Thyroid gland (tissue), 4 donors: ENCODE measurements around the gene OTOGL. TPM values are rescaled to one million over a fixed set of nuclear protein-coding genes. Genes with fewer than 3 reads are reported as not detected.

Experiments used
- DNase-seq, 2 donors: peaks; one replicate each; pipeline ENCODE4 v3.0.0-alpha.2; 2019
- H3K27ac ChIP-seq, 3 donors: fragments of 200-600 bp; sonication (generic); 1 replicate in 2 of 3; 2 replicates in 1 of 3; pipeline ENCODE4 v1.5.1; 2016 to 2019; ENCODE audit warnings: mild to moderate bottlenecking in 1 of 3, moderate library complexity in 1 of 3
- H3K27me3 ChIP-seq: fragments of 200-600 bp; sonication (generic); one replicate; pipeline ENCODE4 v1.5.1; 2019
- H3K36me3 ChIP-seq, 2 donors: fragments of 200-600 bp; sonication (generic); one replicate each; pipeline ENCODE4 v1.5.1; 2016 to 2019
- H3K4me1 ChIP-seq, 2 donors: fragments of 200-600 bp; sonication (generic); one replicate each; pipeline ENCODE4 v1.5.1; 2017 to 2019
- H3K4me3 ChIP-seq, 3 donors: fragments of 200-600 bp; sonication (generic); replicated peaks in 1 of 3; 1 replicate in 2 of 3; 2 replicates in 1 of 3; pipeline ENCODE4 v1.5.1; 2016; ENCODE audit warnings: mild to moderate bottlenecking in 1 of 3
- H3K9me3 ChIP-seq: fragments of 200-600 bp; sonication (generic); one replicate; pipeline ENCODE4 v1.5.1; 2017
- CTCF ChIP-seq, 6 experiments: fragments of 200-600 bp in 3 of 6; fragments of 450-650 bp in 3 of 6; sonication (generic) in 3 of 6; IDR thresholded peaks; one replicate each; pipeline ENCODE4 v1.5.1; 2016 to 2019; ENCODE audit warnings: antibody characterized with exemption in 6 of 6, mild to moderate bottlenecking in 2 of 6, inconsistent platforms in 1 of 6, moderate library complexity in 1 of 6
- POLR2A ChIP-seq, 2 donors: fragments of 450-650 bp; IDR thresholded peaks; one replicate each; pipeline ENCODE4 v1.6.1; 2017; ENCODE audit warnings: antibody characterized with exemption in 2 of 2, mild to moderate bottlenecking in 2 of 2, moderate library complexity in 1 of 2
- WGBS, 2 donors: methylation state at CpG; one replicate each; pipeline ENCODE4 v1.1.5; 2017; 5-methylcytosine and 5-hydroxymethylcytosine counted together
- intact Hi-C: fragments of 100-400 bp; cut with DNase I; formaldehyde crosslinking; loops from one replicate; pipeline ENCODE4 v1.15.1; 2023
- total RNA-seq, 4 donors: library from RNA; depleted of rRNA; stranded (reverse); fragments of >200 nt; gene quantifications; one replicate each; pipeline ENCODE4 v1.2.3, GENCODE V29; 2016

The OTOGL gene
- total RNA-seq, 4 donors from 2014 or later = 0.11 to 0.13 TPM; not detected in 2

GRCh38 chr12:80411787-80412186, 312.4 kb downstream of the OTOGL start:
- H3K4me3 ChIP-seq = no peak overlapping the region
- H3K27me3 ChIP-seq = no peaks in the 10 kb centered on the region
- H3K27ac ChIP-seq = no peak overlapping the region
- no peaks in the 10 kb centered on the region for H3K9me3 ChIP-seq
- intact Hi-C loops = loop anchor here (5.0 kb wide), 1 partner anchor 351 kb away; no protein-coding TSS in a partner anchor
- 60 to 66% methylated on average over 3 of the region's 3 CpGs for whole genome bisulfite sequencing, 2 donors
- no peaks in the 10 kb centered on the region for H3K36me3 ChIP-seq
- TF ChIP-seq CTCF (IDR thresholded peaks at IDR 0.05) = no peak
- TF ChIP-seq POLR2A (IDR thresholded peaks at IDR 0.05) = no peak
- DNase-seq = no peak
- H3K4me1 ChIP-seq = no peaks in the 10 kb centered on the region

GRCh38 chr12:80412343-80412953, 313.1 kb downstream of the OTOGL start:
- WGBS, 2 donors = 4 to 7% methylated on average over 3 of the region's 3 CpGs
- intact Hi-C loops = loop anchor here (5.0 kb wide), 1 partner anchor 350 kb away; no protein-coding TSS in a partner anchor

GRCh38 chr12:80413462-80413861, 314.1 kb downstream of the OTOGL start:
- WGBS, 2 donors = 92 to 94% methylated on average over 3 of the region's 3 CpGs
- no peak overlapping the region for H3K27ac ChIP-seq
- no peaks in the 10 kb centered on the region for H3K4me1 ChIP-seq
- H3K9me3 ChIP-seq = no peaks in the 10 kb centered on the region
- no peak for TF ChIP-seq CTCF (IDR thresholded peaks at IDR 0.05)
- TF ChIP-seq POLR2A (IDR thresholded peaks at IDR 0.05) = no peak
- H3K27me3 ChIP-seq = no peaks in the 10 kb centered on the region
- no peak for DNase-seq
- intact Hi-C loops = loop anchor here (5.0 kb wide), 1 partner anchor 349 kb away; no protein-coding TSS in a partner anchor
- no peaks in the 10 kb centered on the region for H3K36me3 ChIP-seq
- no peak overlapping the region for H3K4me3 ChIP-seq

More at GRCh38 chr12:80412343-80412953, 313.1 kb downstream of the OTOGL start:
- TF ChIP-seq POLR2A (IDR thresholded peaks at IDR 0.05) = no peak
- peak; percentile 25 to 77 (median 74) for TF ChIP-seq CTCF (IDR thresholded peaks at IDR 0.05)
- H3K4me3 ChIP-seq = no peak overlapping the region
- no peak for DNase-seq
- no peaks in the 10 kb centered on the region for H3K9me3 ChIP-seq
- no peaks in the 10 kb centered on the region for H3K27me3 ChIP-seq
- no peaks in the 10 kb centered on the region for H3K36me3 ChIP-seq
- H3K27ac ChIP-seq = no peak overlapping the region
- H3K4me1 ChIP-seq = no peaks in the 10 kb centered on the region

- Histone ChIP-seq H3K4me1 (no peaks in the 10 kb centered on the region), H3K4me3 (no peak overlapping the region), H3K27me3 (no peaks in the 10 kb centered on the region), H3K9me3 (no peaks in the 10 kb centered on the region), H3K36me3 (no peaks in the 10 kb centered on the region), H3K27ac (no peak overlapping the region)
- no peak for DNase-seq
- intact Hi-C loops = no loop called here
- WGBS, 2 donors = 82 to 88% methylated on average over 1 of the region's 1 CpG
- no peak for TF ChIP-seq CTCF (IDR thresholded peaks at IDR 0.05)
- TF ChIP-seq POLR2A (IDR thresholded peaks at IDR 0.05) = no peak
These were observed 316.1 kb downstream of the OTOGL start for GRCh38 chr12:80415466-80415865.

GRCh38 chr12:80419644-80420043, 320.3 kb downstream of the OTOGL start:
- no peak overlapping the region for H3K27ac ChIP-seq
- no peaks in the 10 kb centered on the region for H3K27me3 ChIP-seq
- no peak for DNase-seq
- no peak overlapping the region for H3K4me3 ChIP-seq
- intact Hi-C loops = no loop called here
- H3K36me3 ChIP-seq = no peaks in the 10 kb centered on the region
- no peaks in the 10 kb centered on the region for H3K4me1 ChIP-seq
- no peaks in the 10 kb centered on the region for H3K9me3 ChIP-seq
- no peak for TF ChIP-seq POLR2A (IDR thresholded peaks at IDR 0.05)
- no peak for TF ChIP-seq CTCF (IDR thresholded peaks at IDR 0.05)
